Neural cell (in vitro differentiated cells): Measurements from ENCODE around the gene LRRTM2. TPM values are rescaled to one million over a fixed set of nuclear protein-coding genes. Genes with fewer than 3 reads are reported as not detected.

ENCODE experiments used
- H2AFZ ChIP-seq: fragments of 200-600, 300-800 bp; sonication (generic), shearing (Covaris generic); 2 replicates; pipeline ENCODE4 v1.6.0; 2014; ENCODE audit warnings: low read depth, mild to moderate bottlenecking, antibody characterized with exemption, low read length, moderate library complexity
- H3F3A ChIP-seq: fragments of 200-600 bp; shearing (Covaris generic); 2 replicates; pipeline ENCODE4 v1.6.1; 2016; ENCODE audit warnings: mild to moderate bottlenecking, moderate library complexity, mixed read lengths, antibody characterized with exemption, low read length; ENCODE audit not compliant: insufficient read depth, poor library complexity, severe bottlenecking
- H3K27ac ChIP-seq: fragments of 200-600, 300-800 bp; sonication (generic), shearing (Covaris generic); 2 replicates; pipeline ENCODE4 v1.5.1; 2014; ENCODE audit warnings: mild to moderate bottlenecking, low read length, moderate library complexity
- H3K27me3 ChIP-seq: fragments of 300-800, 200-600 bp; sonication (generic), shearing (Covaris generic); 2 replicates; pipeline ENCODE4 v1.6.0; 2014; ENCODE audit warnings: mild to moderate bottlenecking, low read depth, low read length, moderate library complexity; ENCODE audit not compliant: insufficient read depth
- H3K36me3 ChIP-seq: fragments of 300-800, 200-600 bp; sonication (generic), shearing (Covaris generic); 2 replicates; pipeline ENCODE4 v1.5.1; 2014; ENCODE audit warnings: mild to moderate bottlenecking, antibody characterized with exemption, low read length, moderate library complexity; ENCODE audit not compliant: insufficient read depth
- H3K4me2 ChIP-seq: fragments of 300-800, 200-600 bp; sonication (generic), shearing (Covaris generic); 2 replicates; pipeline ENCODE4 v1.6.0; 2014; ENCODE audit warnings: mild to moderate bottlenecking, low read length
- H3K4me3 ChIP-seq: fragments of 300-800, 200-600 bp; sonication (generic), shearing (Covaris generic); 2 replicates; pipeline ENCODE4 v1.5.1; 2014; ENCODE audit warnings: mild to moderate bottlenecking, low read length, moderate library complexity
- H3K79me2 ChIP-seq: fragments of 200-600 bp; shearing (Covaris generic); replicated peaks from 2 replicates; pipeline ENCODE4 v1.6.0; 2014; ENCODE audit warnings: mild to moderate bottlenecking, low read length, moderate library complexity; ENCODE audit not compliant: insufficient read depth
- H3K9ac ChIP-seq: fragments of 300-800, 200-600 bp; sonication (generic), shearing (Covaris generic); 2 replicates; pipeline ENCODE4 v1.6.1; 2016; ENCODE audit warnings: mild to moderate bottlenecking, low read length, mixed read lengths
- H3K9me2 ChIP-seq: fragments of 200-600 bp; shearing (Covaris generic); 2 replicates; pipeline ENCODE4 v1.6.1; 2016; ENCODE audit warnings: mild to moderate bottlenecking, low read length, mixed read lengths; ENCODE audit not compliant: insufficient read depth
- H3K9me3 ChIP-seq: fragments of 200-600, 300-800 bp; sonication (generic), shearing (Covaris generic); 2 replicates; pipeline ENCODE4 v1.6.1; 2016; ENCODE audit warnings: mild to moderate bottlenecking, mixed run types, low read length, moderate library complexity, mixed read lengths
- H4K20me1 ChIP-seq: fragments of 200-600 bp; shearing (Covaris generic); 2 replicates; pipeline ENCODE4 v1.6.1; 2016; ENCODE audit warnings: mild to moderate bottlenecking, mixed run types; ENCODE audit not compliant: insufficient read depth
- CTCF ChIP-seq: fragments of 450-650 bp; IDR thresholded peaks from 2 replicates; pipeline ENCODE4 v1.5.1; 2014; ENCODE audit warnings: antibody characterized with exemption, mild to moderate bottlenecking, moderate library complexity; ENCODE audit not compliant: poor library complexity, severe bottlenecking
- EP300 ChIP-seq: fragments of 450-650 bp; conservative IDR thresholded peaks from 2 replicates; pipeline ENCODE4 v1.6.1; 2014; ENCODE audit warnings: antibody characterized with exemption, mild to moderate bottlenecking, moderate library complexity; ENCODE audit not compliant: poor library complexity, severe bottlenecking
- EZH2 ChIP-seq: fragments of 200-600, 300-800 bp; shearing (Covaris generic), sonication (generic); IDR thresholded peaks from 2 replicates; pipeline ENCODE4 v1.6.1; 2014; ENCODE audit warnings: antibody characterized with exemption, low read length, borderline replicate concordance, mild to moderate bottlenecking; ENCODE audit not compliant: insufficient read depth, poor library complexity, severe bottlenecking
- MXI1 ChIP-seq: fragments of 450-650 bp; conservative IDR thresholded peaks from 2 replicates; pipeline ENCODE4 v1.6.1; 2014; ENCODE audit warnings: antibody characterized with exemption, mild to moderate bottlenecking; ENCODE audit not compliant: poor library complexity, severe bottlenecking
- POLR2AphosphoS5 ChIP-seq: IDR thresholded peaks from 2 replicates; pipeline ENCODE4 v1.6.1; 2012
- RAD21 ChIP-seq: fragments of 450-650 bp; conservative IDR thresholded peaks from 2 replicates; pipeline ENCODE4 v1.6.1; 2014; ENCODE audit warnings: antibody characterized with exemption, mild to moderate bottlenecking, moderate library complexity
- REST ChIP-seq: IDR thresholded peaks from 2 replicates; pipeline ENCODE4 v1.6.1; 2012; ENCODE audit warnings: borderline replicate concordance
- SMC3 ChIP-seq: fragments of 450-650 bp; conservative IDR thresholded peaks from 2 replicates; pipeline ENCODE4 v1.6.1; 2014; ENCODE audit warnings: antibody characterized with exemption, mild to moderate bottlenecking, moderate library complexity; ENCODE audit not compliant: poor library complexity
- TAF1 ChIP-seq: IDR thresholded peaks from 2 replicates; pipeline ENCODE4 v1.6.1; 2012; ENCODE audit warnings: low read depth
- polyA minus RNA-seq: library from RNA; depleted of rRNA, polyadenylated mRNA; stranded (reverse); fragments of >200 nt; gene quantifications from 2 replicates; pipeline ENCODE4 v1.2.3, GENCODE V29; 2014
- polyA plus RNA-seq: library from polyadenylated mRNA; depleted of rRNA; stranded (reverse); fragments of >200 nt; gene quantifications from 2 replicates; pipeline ENCODE4 v1.2.3, GENCODE V29; 2014

Gene LRRTM2, protein sequence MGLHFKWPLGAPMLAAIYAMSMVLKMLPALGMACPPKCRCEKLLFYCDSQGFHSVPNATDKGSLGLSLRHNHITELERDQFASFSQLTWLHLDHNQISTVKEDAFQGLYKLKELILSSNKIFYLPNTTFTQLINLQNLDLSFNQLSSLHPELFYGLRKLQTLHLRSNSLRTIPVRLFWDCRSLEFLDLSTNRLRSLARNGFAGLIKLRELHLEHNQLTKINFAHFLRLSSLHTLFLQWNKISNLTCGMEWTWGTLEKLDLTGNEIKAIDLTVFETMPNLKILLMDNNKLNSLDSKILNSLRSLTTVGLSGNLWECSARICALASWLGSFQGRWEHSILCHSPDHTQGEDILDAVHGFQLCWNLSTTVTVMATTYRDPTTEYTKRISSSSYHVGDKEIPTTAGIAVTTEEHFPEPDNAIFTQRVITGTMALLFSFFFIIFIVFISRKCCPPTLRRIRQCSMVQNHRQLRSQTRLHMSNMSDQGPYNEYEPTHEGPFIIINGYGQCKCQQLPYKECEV
- 5.9 and 6.1 TPM in 2 replicates for polyA plus RNA-seq
- polyA minus RNA-seq = 25.1 and 43.5 TPM in 2 replicates

- no peaks in the 10 kb centered on the region for H3K27me3 ChIP-seq
- H4K20me1 ChIP-seq = no peaks in the 10 kb centered on the region
- H3K79me2 ChIP-seq = peaks cover 41% of the 10 kb centered on the region
- no peaks in the 10 kb centered on the region for H3K9me2 ChIP-seq
- peak within 1 kb of the TSS; percentile 71 for H3K9ac ChIP-seq
- peak within 1 kb of the TSS; percentile 66 for H3K4me3 ChIP-seq
- H3F3A ChIP-seq = no peaks in the 10 kb centered on the region
- no peaks in the 10 kb centered on the region for H3K36me3 ChIP-seq
- TF ChIP-seq RAD21 = no peak
- no peak for TF ChIP-seq CTCF
- no peak for TF ChIP-seq EZH2
- TF ChIP-seq REST = peak; percentile 51
- TF ChIP-seq TAF1 = peak; percentile 26
- TF ChIP-seq EP300 = peak; percentile 24
- TF ChIP-seq SMC3 = peak; percentile 29
- TF ChIP-seq MXI1 = peak; percentile 31
- no peak for TF ChIP-seq POLR2AphosphoS5
- H3K4me2 ChIP-seq = peak within 1 kb of the TSS; percentile 90
- no peaks in the 10 kb centered on the region for H3K9me3 ChIP-seq
- peak within 1 kb of the TSS; percentile 91 for H3K27ac ChIP-seq
- H2AFZ ChIP-seq = peak within 1 kb of the TSS; percentile 25
These were observed at the start of gene LRRTM2 for GRCh38 chr5:138874771-138875551. LRRTM2 (minus strand) TSS chr5:138875335; CDS start chr5:138874911, 424 bp downstream.

DNA sequence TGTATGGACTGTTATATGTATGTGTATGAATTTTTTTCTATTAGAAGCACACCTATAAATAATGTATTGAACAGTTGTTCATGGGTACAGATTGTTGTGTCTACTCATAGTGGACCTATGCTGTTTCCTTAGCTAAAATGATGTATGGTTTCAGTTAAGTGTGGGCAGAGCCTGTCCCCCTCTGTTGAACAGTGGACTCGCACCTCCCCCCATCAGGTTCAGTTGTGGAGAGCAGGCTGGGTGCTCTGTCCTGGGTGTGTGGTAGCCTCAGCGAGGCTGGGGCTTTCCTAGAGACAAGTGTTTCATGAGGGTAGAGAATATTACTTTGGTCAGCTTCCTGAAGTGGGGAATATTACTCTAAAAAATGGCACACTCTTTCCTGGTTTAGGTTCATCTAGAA is 47.4 kb upstream of the LRRTM2 start:
- no peak overlapping the region for H3K4me2 ChIP-seq
- TF ChIP-seq EZH2 (no peak), EP300 (no peak), REST (no peak), SMC3 (no peak), RAD21 (no peak), MXI1 (no peak), CTCF (no peak), TAF1 (no peak)
- H3F3A ChIP-seq = no peaks in the 10 kb centered on the region
- H4K20me1 ChIP-seq = no peaks in the 10 kb centered on the region
- H3K27me3 ChIP-seq = no peaks in the 10 kb centered on the region
- H3K27ac ChIP-seq = no peak overlapping the region
- no peaks in the 10 kb centered on the region for H3K36me3 ChIP-seq
- H3K79me2 ChIP-seq = no peaks in the 10 kb centered on the region
- H2AFZ ChIP-seq = no peak overlapping the region
- H3K4me3 ChIP-seq = no peak overlapping the region
- no peak overlapping the region for H3K9ac ChIP-seq
- H3K9me2 ChIP-seq = no peaks in the 10 kb centered on the region
- no peaks in the 10 kb centered on the region for H3K9me3 ChIP-seq
